Natural killer cell (primary cell): Measurements from ENCODE around the gene CLCN5. TPM values are rescaled to one million over a fixed set of nuclear protein-coding genes. Genes with fewer than 3 reads are reported as not detected.

Source experiments
- ATAC-seq, 3 donors: fragments of 150-1000 bp in 2 of 3; fragments of 200-7000 bp in 1 of 3; cut with Tn5 transposase; 1 replicate in 1 of 3; 2 replicates in 2 of 3; pipeline ENCODE4 v1.10.0; 2021; ENCODE audit warnings: mild to moderate bottlenecking in 2 of 3, moderate library complexity in 2 of 3
- DNase-seq, 2 donors: peaks; one replicate each; pipeline versions ENCODE4 v3.0.0 to v3.0.0-alpha.2; 2013 to 2021; ENCODE audit warnings: mixed read lengths in 1 of 2
- H3K27ac ChIP-seq: one replicate; pipeline ENCODE4 v1.5.1; 2013; ENCODE audit warnings: mild to moderate bottlenecking, low read length
- H3K27me3 ChIP-seq: one replicate; pipeline ENCODE4 v1.6.1; 2013; ENCODE audit warnings: low read length; ENCODE audit not compliant: control insufficient read depth, insufficient read depth
- H3K36me3 ChIP-seq: one replicate; pipeline ENCODE4 v1.6.1; 2013; ENCODE audit warnings: low read length; ENCODE audit not compliant: control insufficient read depth, insufficient read depth
- H3K4me1 ChIP-seq: one replicate; pipeline ENCODE4 v1.6.1; 2013; ENCODE audit warnings: low read length; ENCODE audit not compliant: control insufficient read depth, insufficient read depth
- H3K4me3 ChIP-seq: one replicate; pipeline ENCODE4 v1.5.1; 2013; ENCODE audit warnings: low read length
- H3K9me3 ChIP-seq: one replicate; pipeline ENCODE4 v1.6.1; 2013; ENCODE audit warnings: low read length; ENCODE audit not compliant: control insufficient read depth, insufficient read depth
- H3K27ac Mint-ChIP-seq, 2 donors: one replicate each; pipeline ENCODE4 v1.8.0; 2022; ENCODE audit warnings: mild to moderate bottlenecking in 2 of 2, mixed read lengths in 2 of 2, moderate library complexity in 1 of 2
- H3K27me3 Mint-ChIP-seq, 2 donors: one replicate each; pipeline ENCODE4 v1.8.0; 2022; ENCODE audit warnings: low read depth in 2 of 2, mixed read lengths in 2 of 2
- H3K36me3 Mint-ChIP-seq: one replicate; pipeline ENCODE4 v1.8.0; 2022; ENCODE audit warnings: mixed read lengths
- H3K4me1 Mint-ChIP-seq, 2 donors: one replicate each; pipeline ENCODE4 v1.8.0; 2022; ENCODE audit warnings: mixed read lengths in 2 of 2
- H3K4me3 Mint-ChIP-seq: one replicate; pipeline ENCODE4 v1.8.0; 2022; ENCODE audit warnings: mild to moderate bottlenecking, moderate library complexity, mixed read lengths
- H3K9me3 Mint-ChIP-seq, 2 donors: one replicate each; pipeline ENCODE4 v1.8.0; 2022; ENCODE audit warnings: mixed read lengths in 2 of 2
- CTCF ChIP-seq: fragments of 200-600 bp; IDR thresholded peaks from one replicate; pipeline ENCODE4 v1.8.0; 2022; ENCODE audit warnings: antibody characterized with exemption
- WGBS: methylation state at CpG from one replicate; pipeline ENCODE4 v1.1.7; 2013; ENCODE audit warnings: missing lambda C conversion rate; ENCODE audit not compliant: insufficient coverage; 5-methylcytosine and 5-hydroxymethylcytosine counted together
- intact Hi-C: fragments of 100-400 bp; cut with micrococcal nuclease; formaldehyde crosslinking; loops from one replicate; pipeline ENCODE4 v1.14.2; 2022
- total RNA-seq, 4 donors: library from RNA; stranded (reverse); fragments of 120-200 nt in 1 of 4; gene quantifications; one replicate each; pipeline versions ENCODE4 v1.2.3 to v1.2.4, GENCODE V29; 2013 to 2022

CLCN5 gene
- total RNA-seq, 3 donors from 2014 or later (not counting 1 experiment from before 2014, with no cell fraction given): 2.5 to 4.5 (median 4.0) TPM

- Histone ChIP-seq H3K4me3 (no peak overlapping the region), H3K9me3 (no peaks in the 10 kb centered on the region), H3K4me1 (no peaks in the 10 kb centered on the region), H3K27ac (no peak overlapping the region), H3K36me3 (no peaks in the 10 kb centered on the region), H3K27me3 (no peaks in the 10 kb centered on the region)
- no peaks in the 10 kb centered on the region for H3K36me3 Mint-ChIP-seq
- no peaks in the 10 kb centered on the region for H3K9me3 Mint-ChIP-seq
- no peaks in the 10 kb centered on the region for H3K4me1 Mint-ChIP-seq
- no peak for TF ChIP-seq CTCF
- H3K27me3 Mint-ChIP-seq: no peaks in the 10 kb centered on the region
- H3K4me3 Mint-ChIP-seq: no peak overlapping the region
- 100% methylated on average over 1 of the region's 2 CpGs for WGBS
- ATAC-seq (no peak), DNase-seq (no peak)
- intact Hi-C loops: no loop called here
- H3K27ac Mint-ChIP-seq: no peak overlapping the region
These were observed 146.5 kb downstream of the CLCN5 start for GRCh38 chrX:50068893-50069292.

- Mint-ChIP-seq H3K4me3 (no peak overlapping the region), H3K27me3 (no peaks in the 10 kb centered on the region), H3K36me3 (no peaks in the 10 kb centered on the region), H3K9me3 (no peaks in the 10 kb centered on the region), H3K4me1 (no peaks in the 10 kb centered on the region), H3K27ac (no peak overlapping the region)
- ATAC-seq (no peak), DNase-seq (no peak)
- 89% methylated on average over 1 of the region's 1 CpG for WGBS
- Histone ChIP-seq H3K4me3 (no peak overlapping the region), H3K36me3 (no peaks in the 10 kb centered on the region), H3K4me1 (no peaks in the 10 kb centered on the region), H3K27me3 (no peaks in the 10 kb centered on the region), H3K9me3 (no peaks in the 10 kb centered on the region), H3K27ac (no peak overlapping the region)
- intact Hi-C loops: no loop called here
- no peak for TF ChIP-seq CTCF
These were observed 149.1 kb downstream of the CLCN5 start for GRCh38 chrX:50071494-50071893.

GRCh38 chrX:50072110-50072509, 149.7 kb downstream of the CLCN5 start:
- intact Hi-C loops: no loop called here
- H3K9me3 ChIP-seq: no peaks in the 10 kb centered on the region
- no peaks in the 10 kb centered on the region for H3K4me1 ChIP-seq
- ATAC-seq: no peak
- TF ChIP-seq CTCF: no peak
- no peaks in the 10 kb centered on the region for H3K36me3 ChIP-seq
- no peaks in the 10 kb centered on the region for H3K4me1 Mint-ChIP-seq
- no peak overlapping the region for H3K4me3 ChIP-seq
- DNase-seq: no peak
- H3K36me3 Mint-ChIP-seq: no peaks in the 10 kb centered on the region
- H3K27ac Mint-ChIP-seq: no peak overlapping the region
- H3K27me3 Mint-ChIP-seq: no peaks in the 10 kb centered on the region
- H3K27ac ChIP-seq: no peak overlapping the region
- no peak overlapping the region for H3K4me3 Mint-ChIP-seq
- no peaks in the 10 kb centered on the region for H3K27me3 ChIP-seq
- no peaks in the 10 kb centered on the region for H3K9me3 Mint-ChIP-seq
- WGBS: 10% methylated on average over 1 of the region's 1 CpG

GRCh38 chrX:50073601-50074000, 151.2 kb downstream of the CLCN5 start:
- no peak for ATAC-seq
- Mint-ChIP-seq H3K4me3 (no peak overlapping the region), H3K9me3 (no peaks in the 10 kb centered on the region), H3K27ac (no peak overlapping the region), H3K36me3 (no peaks in the 10 kb centered on the region), H3K27me3 (no peaks in the 10 kb centered on the region), H3K4me1 (no peaks in the 10 kb centered on the region)
- Histone ChIP-seq H3K36me3 (no peaks in the 10 kb centered on the region), H3K27me3 (no peaks in the 10 kb centered on the region), H3K4me1 (no peaks in the 10 kb centered on the region), H3K27ac (no peak overlapping the region), H3K9me3 (no peaks in the 10 kb centered on the region), H3K4me3 (no peak overlapping the region)
- intact Hi-C loops: no loop called here
- no peak for DNase-seq
- 92% methylated on average over 2 of the region's 2 CpGs for WGBS
- no peak for TF ChIP-seq CTCF
